HepG2 (cell line): Measurements from ENCODE around the gene SLC50A1. TPM values are rescaled to one million over a fixed set of nuclear protein-coding genes. Genes with fewer than 3 reads are reported as not detected.
A peak's percentile ranks its signal among the peaks of the same experiment; 100 is the strongest.

Source experiments
- FOXA1 ChIP-seq, 2 experiments: fragments of 450-650 bp in 1 of 2; sonication (generic) in 1 of 2; formaldehyde crosslinking in 1 of 2; IDR thresholded peaks; 2 replicates each; pipeline versions ENCODE4 v1.4.0 to v1.6.1; 2016 to 2020; ENCODE audit warnings: missing genetic modification reagents in 1 of 2
- NFKBIZ ChIP-seq: IDR thresholded peaks from 2 replicates; pipeline ENCODE4 v1.6.1; 2018; ENCODE audit warnings: missing genetic modification reagents, missing compliant biosample characterization
- ZNF24 ChIP-seq: fragments of 450-650 bp; IDR thresholded peaks from 2 replicates; pipeline ENCODE4 v1.6.1; 2017; ENCODE audit warnings: antibody characterized with exemption, mild to moderate bottlenecking
- ZNF572 ChIP-seq: sonication (generic); formaldehyde crosslinking; IDR thresholded peaks from 2 replicates; pipeline ENCODE4 v1.5.1; 2020; ENCODE audit warnings: mild to moderate bottlenecking, missing genetic modification reagents
- polyA plus RNA-seq, 8 experiments: library from polyadenylated mRNA; depleted of rRNA in 3 of 8; stranded (reverse) in 7 of 8; unstranded in 1 of 8; fragments of >200 nt; fragmentation: Illumina TruSeq in 4 of 8; extraction: Trizol in 4 of 8; gene quantifications; 2 replicates each; pipeline versions ENCODE4 v1.2.1 to v1.2.3, GENCODE V29; 2011 to 2016; ENCODE audit warnings: low read depth in 4 of 8, missing spikeins in 1 of 8, mixed read lengths in 1 of 8; ENCODE audit not compliant: insufficient read depth in 1 of 8
- total RNA-seq, 5 experiments: library from RNA; depleted of rRNA; stranded (reverse); fragments of >200 nt; fragmentation: Illumina TruSeq; extraction: Trizol; gene quantifications; 2 replicates each; pipeline ENCODE4 v1.2.3, GENCODE V29; 2016; ENCODE audit warnings: low read depth in 1 of 5
- TF ChIP-seq, protein P1 (sequence below): sonication (generic); formaldehyde crosslinking; IDR thresholded peaks from 2 replicates; pipeline ENCODE4 v1.4.0; 2020; ENCODE audit warnings: missing genetic modification reagents
- TF ChIP-seq, protein P2 (sequence below): sonication (generic); formaldehyde crosslinking; IDR thresholded peaks from 2 replicates; pipeline ENCODE4 v1.4.0; 2020; ENCODE audit warnings: missing genetic modification reagents
- TF ChIP-seq, protein P3 (sequence below): sonication (generic); formaldehyde crosslinking; IDR thresholded peaks from one replicate; pipeline ENCODE4 v1.5.1; 2020; ENCODE audit warnings: mild to moderate bottlenecking, missing genetic modification reagents; ENCODE audit errors: not compliant biosample characterization
- TF ChIP-seq, protein P4 (sequence below): sonication (generic); formaldehyde crosslinking; IDR thresholded peaks from 2 replicates; pipeline ENCODE4 v1.5.0; 2020; ENCODE audit warnings: mild to moderate bottlenecking, missing genetic modification reagents, borderline replicate concordance
- TF ChIP-seq, protein P5 (sequence below): IDR thresholded peaks from 2 replicates; pipeline ENCODE4 v1.4.0; 2020; ENCODE audit warnings: mild to moderate bottlenecking, missing genetic modification reagents

The SLC50A1 gene
- total and polyA plus RNA-seq, 2 of the 13 experiments (the other 11 are each of a cell fraction or from before 2014, with no cell fraction given): 22.5 to 46.8 TPM

DNA sequence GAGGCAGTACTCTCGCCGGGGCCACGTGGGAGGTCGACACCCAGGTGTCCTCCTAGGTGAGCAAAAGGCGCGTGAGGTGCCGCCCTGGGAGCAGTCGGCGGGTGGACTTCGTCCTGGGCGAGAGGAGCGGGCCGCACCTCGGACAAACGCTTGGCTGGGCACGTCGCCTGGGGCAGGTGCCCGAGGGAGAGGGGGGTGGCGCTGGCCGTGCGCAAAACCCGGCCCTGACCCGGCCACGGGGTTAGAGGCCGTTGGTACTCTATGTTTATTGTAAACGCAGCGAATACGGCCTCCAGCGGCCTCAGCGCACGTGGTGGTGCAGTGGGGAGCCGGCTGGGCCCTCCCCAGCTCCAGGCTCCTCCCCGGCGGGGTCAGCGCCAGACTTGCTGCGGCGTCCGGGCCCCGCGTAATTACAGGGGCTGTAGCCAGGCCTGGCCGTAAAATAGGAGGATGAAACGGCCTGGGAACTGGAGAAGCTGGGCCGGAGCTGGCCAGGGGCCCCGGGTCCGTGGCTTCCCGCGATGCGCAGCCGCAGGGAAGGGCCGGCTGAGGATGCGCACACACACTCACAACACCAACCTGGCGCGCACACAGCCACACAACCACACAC is 9.6 kb upstream of the SLC50A1 start (continued):
- peak; percentile 95 for TF ChIP-seq NFKBIZ (CRISPR knock-in tag)
- TF ChIP-seq, protein P1, sequence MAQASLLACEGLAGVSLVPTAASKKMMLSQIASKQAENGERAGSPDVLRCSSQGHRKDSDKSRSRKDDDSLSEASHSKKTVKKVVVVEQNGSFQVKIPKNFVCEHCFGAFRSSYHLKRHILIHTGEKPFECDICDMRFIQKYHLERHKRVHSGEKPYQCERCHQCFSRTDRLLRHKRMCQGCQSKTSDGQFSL (CRISPR knock-in tag): peak; percentile 55
- TF ChIP-seq, protein P2, sequence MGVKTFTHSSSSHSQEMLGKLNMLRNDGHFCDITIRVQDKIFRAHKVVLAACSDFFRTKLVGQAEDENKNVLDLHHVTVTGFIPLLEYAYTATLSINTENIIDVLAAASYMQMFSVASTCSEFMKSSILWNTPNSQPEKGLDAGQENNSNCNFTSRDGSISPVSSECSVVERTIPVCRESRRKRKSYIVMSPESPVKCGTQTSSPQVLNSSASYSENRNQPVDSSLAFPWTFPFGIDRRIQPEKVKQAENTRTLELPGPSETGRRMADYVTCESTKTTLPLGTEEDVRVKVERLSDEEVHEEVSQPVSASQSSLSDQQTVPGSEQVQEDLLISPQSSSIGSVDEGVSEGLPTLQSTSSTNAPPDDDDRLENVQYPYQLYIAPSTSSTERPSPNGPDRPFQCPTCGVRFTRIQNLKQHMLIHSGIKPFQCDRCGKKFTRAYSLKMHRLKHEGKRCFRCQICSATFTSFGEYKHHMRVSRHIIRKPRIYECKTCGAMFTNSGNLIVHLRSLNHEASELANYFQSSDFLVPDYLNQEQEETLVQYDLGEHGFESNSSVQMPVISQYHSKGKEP (CRISPR knock-in tag): no peak; the same call in 1 of the 2 replicates
- TF ChIP-seq, protein P3, sequence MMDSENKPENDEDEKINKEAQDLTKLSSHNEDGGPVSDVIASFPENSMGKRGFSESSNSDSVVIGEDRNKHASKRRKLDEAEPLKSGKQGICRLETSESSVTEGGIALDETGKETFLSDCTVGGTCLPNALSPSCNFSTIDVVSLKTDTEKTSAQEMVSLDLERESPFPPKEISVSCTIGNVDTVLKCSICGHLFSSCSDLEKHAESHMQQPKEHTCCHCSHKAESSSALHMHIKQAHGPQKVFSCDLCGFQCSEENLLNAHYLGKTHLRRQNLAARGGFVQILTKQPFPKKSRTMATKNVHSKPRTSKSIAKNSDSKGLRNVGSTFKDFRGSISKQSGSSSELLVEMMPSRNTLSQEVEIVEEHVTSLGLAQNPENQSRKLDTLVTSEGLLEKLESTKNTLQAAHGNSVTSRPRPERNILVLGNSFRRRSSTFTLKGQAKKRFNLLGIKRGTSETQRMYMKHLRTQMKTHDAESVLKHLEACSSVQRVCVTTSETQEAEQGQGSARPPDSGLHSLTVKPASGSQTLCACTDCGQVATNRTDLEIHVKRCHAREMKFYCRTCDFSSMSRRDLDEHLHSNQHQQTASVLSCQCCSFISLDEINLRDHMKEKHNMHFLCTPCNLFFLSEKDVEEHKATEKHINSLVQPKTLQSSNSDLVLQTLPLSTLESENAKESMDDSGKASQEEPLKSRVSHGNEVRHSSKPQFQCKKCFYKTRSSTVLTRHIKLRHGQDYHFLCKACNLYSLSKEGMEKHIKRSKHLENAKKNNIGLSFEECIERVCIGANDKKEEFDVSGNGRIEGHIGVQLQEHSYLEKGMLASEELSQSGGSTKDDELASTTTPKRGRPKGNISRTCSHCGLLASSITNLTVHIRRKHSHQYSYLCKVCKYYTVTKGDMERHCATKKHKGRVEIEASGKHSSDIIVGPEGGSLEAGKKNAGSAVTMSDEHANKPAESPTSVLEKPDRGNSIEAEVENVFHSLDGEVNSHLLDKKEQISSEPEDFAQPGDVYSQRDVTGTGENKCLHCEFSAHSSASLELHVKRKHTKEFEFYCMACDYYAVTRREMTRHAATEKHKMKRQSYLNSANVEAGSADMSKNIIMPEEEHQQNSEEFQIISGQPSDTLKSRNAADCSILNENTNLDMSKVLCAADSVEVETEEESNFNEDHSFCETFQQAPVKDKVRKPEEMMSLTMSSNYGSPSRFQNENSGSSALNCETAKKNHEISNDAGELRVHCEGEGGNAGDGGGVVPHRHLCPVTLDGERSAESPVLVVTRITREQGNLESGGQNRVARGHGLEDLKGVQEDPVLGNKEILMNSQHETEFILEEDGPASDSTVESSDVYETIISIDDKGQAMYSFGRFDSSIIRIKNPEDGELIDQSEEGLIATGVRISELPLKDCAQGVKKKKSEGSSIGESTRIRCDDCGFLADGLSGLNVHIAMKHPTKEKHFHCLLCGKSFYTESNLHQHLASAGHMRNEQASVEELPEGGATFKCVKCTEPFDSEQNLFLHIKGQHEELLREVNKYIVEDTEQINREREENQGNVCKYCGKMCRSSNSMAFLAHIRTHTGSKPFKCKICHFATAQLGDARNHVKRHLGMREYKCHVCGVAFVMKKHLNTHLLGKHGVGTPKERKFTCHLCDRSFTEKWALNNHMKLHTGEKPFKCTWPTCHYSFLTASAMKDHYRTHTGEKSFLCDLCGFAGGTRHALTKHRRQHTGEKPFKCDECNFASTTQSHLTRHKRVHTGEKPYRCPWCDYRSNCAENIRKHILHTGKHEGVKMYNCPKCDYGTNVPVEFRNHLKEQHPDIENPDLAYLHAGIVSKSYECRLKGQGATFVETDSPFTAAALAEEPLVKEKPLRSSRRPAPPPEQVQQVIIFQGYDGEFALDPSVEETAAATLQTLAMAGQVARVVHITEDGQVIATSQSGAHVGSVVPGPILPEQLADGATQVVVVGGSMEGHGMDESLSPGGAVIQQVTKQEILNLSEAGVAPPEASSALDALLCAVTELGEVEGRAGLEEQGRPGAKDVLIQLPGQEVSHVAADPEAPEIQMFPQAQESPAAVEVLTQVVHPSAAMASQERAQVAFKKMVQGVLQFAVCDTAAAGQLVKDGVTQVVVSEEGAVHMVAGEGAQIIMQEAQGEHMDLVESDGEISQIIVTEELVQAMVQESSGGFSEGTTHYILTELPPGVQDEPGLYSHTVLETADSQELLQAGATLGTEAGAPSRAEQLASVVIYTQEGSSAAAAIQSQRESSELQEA (CRISPR knock-in tag): peak; percentile 85
- TF ChIP-seq ZNF24: peak; percentile 58; the same call in 1 of the 2 replicates
- TF ChIP-seq, protein P4, sequence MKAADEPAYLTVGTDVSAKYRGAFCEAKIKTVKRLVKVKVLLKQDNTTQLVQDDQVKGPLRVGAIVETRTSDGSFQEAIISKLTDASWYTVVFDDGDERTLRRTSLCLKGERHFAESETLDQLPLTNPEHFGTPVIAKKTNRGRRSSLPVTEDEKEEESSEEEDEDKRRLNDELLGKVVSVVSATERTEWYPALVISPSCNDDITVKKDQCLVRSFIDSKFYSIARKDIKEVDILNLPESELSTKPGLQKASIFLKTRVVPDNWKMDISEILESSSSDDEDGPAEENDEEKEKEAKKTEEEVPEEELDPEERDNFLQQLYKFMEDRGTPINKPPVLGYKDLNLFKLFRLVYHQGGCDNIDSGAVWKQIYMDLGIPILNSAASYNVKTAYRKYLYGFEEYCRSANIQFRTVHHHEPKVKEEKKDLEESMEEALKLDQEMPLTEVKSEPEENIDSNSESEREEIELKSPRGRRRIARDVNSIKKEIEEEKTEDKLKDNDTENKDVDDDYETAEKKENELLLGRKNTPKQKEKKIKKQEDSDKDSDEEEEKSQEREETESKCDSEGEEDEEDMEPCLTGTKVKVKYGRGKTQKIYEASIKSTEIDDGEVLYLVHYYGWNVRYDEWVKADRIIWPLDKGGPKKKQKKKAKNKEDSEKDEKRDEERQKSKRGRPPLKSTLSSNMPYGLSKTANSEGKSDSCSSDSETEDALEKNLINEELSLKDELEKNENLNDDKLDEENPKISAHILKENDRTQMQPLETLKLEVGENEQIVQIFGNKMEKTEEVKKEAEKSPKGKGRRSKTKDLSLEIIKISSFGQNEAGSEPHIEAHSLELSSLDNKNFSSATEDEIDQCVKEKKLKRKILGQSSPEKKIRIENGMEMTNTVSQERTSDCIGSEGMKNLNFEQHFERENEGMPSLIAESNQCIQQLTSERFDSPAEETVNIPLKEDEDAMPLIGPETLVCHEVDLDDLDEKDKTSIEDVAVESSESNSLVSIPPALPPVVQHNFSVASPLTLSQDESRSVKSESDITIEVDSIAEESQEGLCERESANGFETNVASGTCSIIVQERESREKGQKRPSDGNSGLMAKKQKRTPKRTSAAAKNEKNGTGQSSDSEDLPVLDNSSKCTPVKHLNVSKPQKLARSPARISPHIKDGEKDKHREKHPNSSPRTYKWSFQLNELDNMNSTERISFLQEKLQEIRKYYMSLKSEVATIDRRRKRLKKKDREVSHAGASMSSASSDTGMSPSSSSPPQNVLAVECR (CRISPR knock-in tag): peak; percentile 91; the same call in 1 of the 2 replicates
- no peak for TF ChIP-seq FOXA1 (IDR thresholded peaks at IDR 0.05)
- TF ChIP-seq FOXA1 (CRISPR knock-in tag; IDR thresholded peaks at IDR 0.05): peak; percentile 72
- TF ChIP-seq, protein P5, sequence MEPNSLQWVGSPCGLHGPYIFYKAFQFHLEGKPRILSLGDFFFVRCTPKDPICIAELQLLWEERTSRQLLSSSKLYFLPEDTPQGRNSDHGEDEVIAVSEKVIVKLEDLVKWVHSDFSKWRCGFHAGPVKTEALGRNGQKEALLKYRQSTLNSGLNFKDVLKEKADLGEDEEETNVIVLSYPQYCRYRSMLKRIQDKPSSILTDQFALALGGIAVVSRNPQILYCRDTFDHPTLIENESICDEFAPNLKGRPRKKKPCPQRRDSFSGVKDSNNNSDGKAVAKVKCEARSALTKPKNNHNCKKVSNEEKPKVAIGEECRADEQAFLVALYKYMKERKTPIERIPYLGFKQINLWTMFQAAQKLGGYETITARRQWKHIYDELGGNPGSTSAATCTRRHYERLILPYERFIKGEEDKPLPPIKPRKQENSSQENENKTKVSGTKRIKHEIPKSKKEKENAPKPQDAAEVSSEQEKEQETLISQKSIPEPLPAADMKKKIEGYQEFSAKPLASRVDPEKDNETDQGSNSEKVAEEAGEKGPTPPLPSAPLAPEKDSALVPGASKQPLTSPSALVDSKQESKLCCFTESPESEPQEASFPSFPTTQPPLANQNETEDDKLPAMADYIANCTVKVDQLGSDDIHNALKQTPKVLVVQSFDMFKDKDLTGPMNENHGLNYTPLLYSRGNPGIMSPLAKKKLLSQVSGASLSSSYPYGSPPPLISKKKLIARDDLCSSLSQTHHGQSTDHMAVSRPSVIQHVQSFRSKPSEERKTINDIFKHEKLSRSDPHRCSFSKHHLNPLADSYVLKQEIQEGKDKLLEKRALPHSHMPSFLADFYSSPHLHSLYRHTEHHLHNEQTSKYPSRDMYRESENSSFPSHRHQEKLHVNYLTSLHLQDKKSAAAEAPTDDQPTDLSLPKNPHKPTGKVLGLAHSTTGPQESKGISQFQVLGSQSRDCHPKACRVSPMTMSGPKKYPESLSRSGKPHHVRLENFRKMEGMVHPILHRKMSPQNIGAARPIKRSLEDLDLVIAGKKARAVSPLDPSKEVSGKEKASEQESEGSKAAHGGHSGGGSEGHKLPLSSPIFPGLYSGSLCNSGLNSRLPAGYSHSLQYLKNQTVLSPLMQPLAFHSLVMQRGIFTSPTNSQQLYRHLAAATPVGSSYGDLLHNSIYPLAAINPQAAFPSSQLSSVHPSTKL (CRISPR knock-in tag): peak; percentile 97
- TF ChIP-seq ZNF572 (CRISPR knock-in tag): 0 out of 2 replicates have a peak, but pooled peaks have one; percentile 23
